ENCODE data around the gene TLR7.

DNA sequence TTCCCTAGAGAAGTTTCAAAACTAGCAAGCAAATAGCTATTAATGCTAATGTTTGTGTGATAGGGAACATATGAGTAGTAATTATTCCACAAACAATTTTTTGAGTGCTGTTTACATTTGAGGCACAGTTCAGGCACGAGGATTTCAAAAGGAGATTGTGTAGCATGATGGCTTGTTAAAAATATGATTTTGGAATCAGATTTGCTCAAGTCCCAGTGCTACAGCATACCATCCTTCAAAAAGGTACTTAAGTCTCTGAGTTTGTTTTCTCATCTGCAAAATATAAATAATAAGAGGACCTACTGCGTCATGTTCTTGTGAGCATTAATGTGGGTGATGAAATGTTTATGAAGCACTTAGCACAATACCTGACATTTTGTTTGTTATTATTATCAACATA lies 50.9 kb downstream of the TLR7 start:
- no peak for TF ChIP-seq EZH2 (IDR thresholded peaks at IDR 0.05; ENCODE audit: low read length)
- TF ChIP-seq, protein P1, sequence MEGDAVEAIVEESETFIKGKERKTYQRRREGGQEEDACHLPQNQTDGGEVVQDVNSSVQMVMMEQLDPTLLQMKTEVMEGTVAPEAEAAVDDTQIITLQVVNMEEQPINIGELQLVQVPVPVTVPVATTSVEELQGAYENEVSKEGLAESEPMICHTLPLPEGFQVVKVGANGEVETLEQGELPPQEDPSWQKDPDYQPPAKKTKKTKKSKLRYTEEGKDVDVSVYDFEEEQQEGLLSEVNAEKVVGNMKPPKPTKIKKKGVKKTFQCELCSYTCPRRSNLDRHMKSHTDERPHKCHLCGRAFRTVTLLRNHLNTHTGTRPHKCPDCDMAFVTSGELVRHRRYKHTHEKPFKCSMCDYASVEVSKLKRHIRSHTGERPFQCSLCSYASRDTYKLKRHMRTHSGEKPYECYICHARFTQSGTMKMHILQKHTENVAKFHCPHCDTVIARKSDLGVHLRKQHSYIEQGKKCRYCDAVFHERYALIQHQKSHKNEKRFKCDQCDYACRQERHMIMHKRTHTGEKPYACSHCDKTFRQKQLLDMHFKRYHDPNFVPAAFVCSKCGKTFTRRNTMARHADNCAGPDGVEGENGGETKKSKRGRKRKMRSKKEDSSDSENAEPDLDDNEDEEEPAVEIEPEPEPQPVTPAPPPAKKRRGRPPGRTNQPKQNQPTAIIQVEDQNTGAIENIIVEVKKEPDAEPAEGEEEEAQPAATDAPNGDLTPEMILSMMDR (optimal IDR thresholded peaks at IDR 0.05 in 1 of 3, IDR thresholded peaks at IDR 0.05 in 1 of 3, conservative IDR thresholded peaks at IDR 0.05 in 1 of 3; ENCODE audit: extremely low read depth in 1 of 3, insufficient read depth in 2 of 3, low read length in 3 of 3) = no peak
